GM10847 (cell line): ENCODE data around the gene SHANK2.

ENCODE experiments used
- POLR2A ChIP-seq: IDR thresholded peaks from 2 replicates; pipeline ENCODE4 v1.6.1; 2011; ENCODE audit not compliant: insufficient read length; ENCODE audit errors: extremely low read depth

The SHANK2 gene

DNA sequence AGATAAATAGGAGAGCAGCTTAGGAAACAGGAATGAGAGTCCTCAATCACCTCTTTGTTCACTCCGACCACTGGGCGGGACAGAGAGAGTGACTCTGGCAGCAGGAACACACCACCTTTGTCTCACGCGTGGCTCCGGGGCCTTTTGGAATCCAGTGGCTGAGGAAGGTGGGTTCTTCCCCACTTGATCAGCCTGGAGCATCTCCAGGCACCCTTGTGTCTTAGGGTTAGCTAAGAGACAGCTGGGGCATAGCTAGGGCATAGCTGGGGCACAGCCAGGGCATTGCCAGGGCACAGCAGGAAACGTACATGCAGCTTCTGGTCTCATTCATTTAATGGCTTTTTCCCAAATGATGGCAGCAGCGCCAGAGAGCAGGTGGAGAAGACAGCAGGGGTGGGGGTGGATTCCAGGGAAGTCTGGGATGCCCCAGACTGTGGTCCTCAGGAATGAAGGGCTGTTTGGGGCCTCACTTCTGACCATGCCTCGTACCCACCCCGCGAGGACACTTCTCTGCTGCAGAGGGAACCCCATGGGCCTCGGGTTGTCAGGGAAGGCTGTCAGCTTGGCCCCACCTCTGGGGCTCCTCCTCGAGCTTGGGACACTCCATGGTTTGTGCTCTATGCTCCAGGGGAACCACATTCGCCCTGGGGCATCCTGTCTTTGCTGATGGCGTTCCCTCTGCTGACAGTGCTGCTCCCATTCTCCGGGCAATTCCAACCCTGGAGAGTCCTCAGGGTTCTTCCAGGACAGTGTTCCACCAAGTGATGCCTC lies 30.4 kb upstream of the SHANK2 start:
- no peak for TF ChIP-seq POLR2A

DNA sequence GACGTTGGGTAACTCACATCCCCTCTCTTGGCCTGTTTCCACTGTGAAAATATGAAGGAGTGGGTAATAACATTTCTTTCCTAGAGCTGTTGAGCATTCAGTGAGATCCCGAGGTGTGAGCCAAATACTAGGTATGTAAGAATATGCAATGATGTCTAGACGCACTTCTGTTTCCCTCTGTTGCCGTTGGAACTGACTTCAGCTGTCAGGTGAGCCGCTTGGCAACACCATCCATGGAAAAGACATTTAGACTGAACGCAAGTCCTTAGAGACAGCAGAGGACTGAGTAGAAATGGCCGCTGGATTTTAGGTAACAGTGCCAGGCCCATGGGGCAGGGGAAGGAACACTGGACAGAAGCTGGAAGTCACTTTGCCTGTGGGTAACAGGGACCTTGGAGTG lies 29.5 kb upstream of the SHANK2 start:
- no peak for TF ChIP-seq POLR2A

- no peak for TF ChIP-seq POLR2A
These were observed 28.8 kb upstream of the SHANK2 start for GRCh38 chr11:71281204-71281603.

- no peak for TF ChIP-seq POLR2A
These were observed 27.7 kb upstream of the SHANK2 start for GRCh38 chr11:71279916-71280645.

GRCh38 chr11:71272161-71272560 lies 19.8 kb upstream of the SHANK2 start:
- no peak for TF ChIP-seq POLR2A

GRCh38 chr11:71269603-71270511 lies 17.5 kb upstream of the SHANK2 start:
- no peak for TF ChIP-seq POLR2A

DNA sequence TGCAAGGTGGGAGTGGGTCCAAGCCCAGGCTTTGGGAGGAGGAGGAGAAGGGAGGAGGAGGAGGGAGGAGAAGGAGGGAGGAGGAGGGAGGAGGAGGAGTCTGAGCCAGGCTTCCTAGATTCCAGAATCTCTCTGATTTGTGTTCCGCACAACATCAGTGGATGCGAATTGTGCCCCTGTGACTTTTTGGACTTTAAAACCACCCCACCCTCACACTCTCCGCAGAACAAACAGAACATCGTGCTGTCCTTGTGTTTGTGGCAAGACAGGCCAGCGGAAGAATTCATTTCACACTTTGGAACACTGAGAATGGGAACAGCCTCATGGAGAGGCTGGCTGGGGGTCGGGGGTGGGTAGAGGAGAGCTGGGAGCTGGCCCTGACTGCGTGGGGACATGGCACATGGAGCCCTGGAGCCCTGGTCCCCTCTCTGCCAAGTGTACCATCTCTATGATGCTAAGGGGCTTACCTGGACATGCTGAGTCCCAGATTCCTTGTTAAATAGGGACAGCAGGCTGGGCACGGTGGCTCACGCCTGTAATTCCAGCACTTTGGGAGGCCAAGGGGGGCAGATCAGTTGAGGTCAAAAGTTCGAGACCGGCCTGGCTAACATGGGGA lies 16.4 kb upstream of the SHANK2 start:
- no peak for TF ChIP-seq POLR2A

DNA sequence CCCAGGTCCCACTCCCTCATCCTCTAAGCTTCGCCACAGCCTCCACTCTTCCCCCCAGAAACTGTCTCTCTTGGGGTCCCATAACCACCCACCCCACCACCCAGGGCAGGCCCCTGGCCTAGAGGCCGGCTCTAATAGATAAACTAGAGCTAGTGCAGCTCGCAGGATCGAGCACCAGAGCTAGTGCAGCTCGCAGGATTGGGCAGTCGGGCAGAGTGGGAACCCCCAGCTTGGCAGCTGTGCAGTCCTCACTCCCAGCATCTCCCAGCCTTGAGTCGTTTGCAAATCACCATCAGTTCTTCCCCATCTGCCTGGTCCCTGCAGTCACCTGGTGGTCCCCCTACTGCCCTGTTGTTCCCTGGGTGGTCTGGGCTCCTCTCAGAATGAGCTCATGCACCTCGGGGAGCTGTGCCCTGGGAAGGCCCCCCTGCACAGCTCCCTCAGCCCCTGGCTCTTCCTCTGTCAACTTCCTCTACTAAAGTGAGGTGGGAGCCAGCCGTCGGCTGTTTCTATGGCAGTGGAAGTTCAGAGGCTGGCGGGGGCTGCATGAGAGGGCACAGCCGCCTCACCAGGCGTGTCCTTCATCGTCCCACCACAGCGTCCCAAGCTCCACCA lies 15.5 kb upstream of the SHANK2 start:
- no peak for TF ChIP-seq POLR2A

DNA sequence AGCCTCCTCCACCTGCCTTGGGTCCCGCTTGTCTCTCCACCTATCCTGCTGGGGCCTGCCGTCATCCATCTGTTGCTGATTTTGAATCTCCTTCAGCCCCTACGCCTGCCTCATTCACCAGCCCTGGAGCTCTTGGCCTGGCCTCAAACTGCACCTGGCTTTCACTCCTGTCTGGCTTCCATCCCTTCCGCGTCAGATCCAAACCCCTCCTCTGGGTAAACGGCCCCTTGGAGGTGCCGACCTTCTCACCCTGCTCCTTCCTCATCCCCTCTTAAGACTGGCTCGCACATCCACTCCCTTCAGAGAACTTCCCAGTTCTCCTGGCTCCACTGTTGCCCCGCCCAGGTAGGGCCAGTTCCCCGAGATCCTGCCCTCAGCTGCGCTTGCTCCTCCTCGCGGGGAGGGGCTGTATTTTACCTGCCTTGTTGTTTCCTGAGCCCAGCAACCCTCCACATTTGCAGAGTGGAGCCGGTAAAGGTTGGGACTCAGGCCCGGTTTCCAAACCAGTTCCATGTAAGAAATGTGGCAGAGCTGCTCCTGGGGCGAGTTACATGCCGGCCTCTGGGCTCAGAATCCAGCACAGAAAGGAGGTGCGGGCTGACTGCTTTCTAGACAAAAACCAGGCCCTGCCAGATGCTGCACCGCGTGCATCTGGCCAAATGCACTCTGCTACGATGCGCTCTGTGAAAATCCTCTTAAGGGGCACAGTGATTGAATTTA lies 13.9 kb upstream of the SHANK2 start:
- no peak for TF ChIP-seq POLR2A

GRCh38 chr11:71265559-71266092 lies 13.2 kb upstream of the SHANK2 start:
- TF ChIP-seq POLR2A: no peak

- TF ChIP-seq POLR2A: no peak
These were observed 11.0 kb upstream of the SHANK2 start for GRCh38 chr11:71263386-71263785.

DNA sequence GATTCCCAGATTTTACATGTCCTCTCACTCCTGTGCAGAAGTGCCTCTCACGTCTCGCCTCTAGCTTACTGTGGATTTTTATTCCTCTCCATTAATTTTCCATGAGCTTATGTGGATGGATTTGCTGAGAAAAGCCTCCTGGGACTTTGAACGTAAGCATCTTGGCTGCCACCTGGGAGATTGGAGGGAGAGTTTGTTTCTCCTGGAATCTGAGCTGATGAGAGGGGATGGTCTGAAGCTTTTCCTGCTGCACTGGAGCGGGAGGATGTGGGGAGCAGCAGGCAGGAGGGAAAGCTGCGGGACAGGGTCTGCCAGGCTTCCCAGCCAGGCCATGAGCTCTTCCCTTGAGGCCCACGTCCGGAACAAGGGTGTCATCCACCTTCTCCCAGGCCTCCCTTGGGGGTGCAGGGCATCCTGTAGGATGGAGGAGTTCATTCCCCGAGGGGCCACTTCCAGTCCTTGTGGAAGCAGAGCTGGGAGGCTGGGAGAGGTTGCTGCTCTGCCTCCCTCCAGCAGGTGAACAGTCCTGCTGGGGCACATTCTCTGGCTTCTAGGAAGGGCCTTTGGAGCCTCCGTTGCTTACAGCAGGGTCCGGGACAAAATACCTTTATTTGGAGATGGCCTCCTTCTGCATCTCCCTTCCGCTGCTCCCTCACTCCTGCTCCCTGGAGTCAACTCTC lies 3.6 kb upstream of the SHANK2 start:
- TF ChIP-seq POLR2A: no peak

- no peak for TF ChIP-seq POLR2A
These were observed 2.9 kb upstream of the SHANK2 start for GRCh38 chr11:71255323-71255722.

GRCh38 chr11:71253794-71254193 lies 1.4 kb upstream of the SHANK2 start:
- TF ChIP-seq POLR2A: no peak
